Measurements from ENCODE around the gene GGCX. TPM values are rescaled to one million over a fixed set of nuclear protein-coding genes. Genes with fewer than 3 reads are reported as not detected.

Gene GGCX
- total and polyA plus RNA-seq, 9 of the 15 experiments (the other 6 are each of a cell fraction or from before 2014, with no cell fraction given): 14.4 to 47.1 (median 28.1) TPM

DNA sequence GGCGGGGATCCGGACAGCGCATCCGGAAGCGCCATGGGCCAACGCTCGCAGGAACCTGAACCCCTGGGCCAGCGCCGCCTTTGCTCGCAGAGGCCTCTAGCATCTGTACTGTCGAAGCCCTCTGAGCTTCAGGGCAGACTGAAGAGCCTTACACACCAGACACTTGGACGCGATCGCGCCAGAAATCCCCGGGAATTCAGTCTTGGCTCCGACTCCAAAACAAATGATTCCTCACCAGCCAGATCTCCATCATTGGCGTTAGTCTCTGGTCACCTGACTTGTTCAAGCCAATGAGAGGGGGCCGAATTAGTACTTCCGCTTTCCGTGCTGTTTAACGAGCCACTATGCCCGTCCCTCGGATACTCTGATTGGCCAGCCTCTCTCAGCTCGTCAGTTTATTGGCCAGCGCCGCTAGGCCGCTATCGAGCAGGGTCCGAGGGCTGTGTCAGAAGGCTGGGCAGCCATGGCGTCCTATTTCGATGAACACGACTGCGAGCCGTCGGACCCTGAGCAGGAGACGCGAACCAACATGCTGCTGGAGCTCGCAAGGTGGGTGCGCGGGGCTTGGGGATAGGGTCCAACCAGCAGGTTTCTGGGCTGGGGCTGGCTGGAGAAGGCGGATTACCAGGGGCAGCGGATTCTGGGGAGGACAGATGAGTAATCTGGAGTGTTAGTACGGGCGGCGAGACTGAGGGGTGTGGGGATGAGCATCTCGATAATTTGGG is 34.2 kb upstream of the GGCX start, which contains the start of gene RNF181 (continued):
- no peak for TF ChIP-seq MGA (IDR thresholded peaks at IDR 0.05)
- no peak for TF ChIP-seq ZFP36 (IDR thresholded peaks at IDR 0.05; ENCODE audit: low read depth, low read length, partially characterized antibody)
- peak; percentile 66; the same call in 1 of the 2 replicates for TF ChIP-seq ATF7 (IDR thresholded peaks at IDR 0.05)
- peak; percentile 41 for TF ChIP-seq BRD9 (IDR thresholded peaks at IDR 0.05; ENCODE audit: low read depth, partially characterized antibody)
- TF ChIP-seq SRSF1 (IDR thresholded peaks at IDR 0.05; ENCODE audit: low read depth, low read length): no peak
- no peak for TF ChIP-seq NFE2L1 (tag; IDR thresholded peaks at IDR 0.05; ENCODE audit: borderline replicate concordance, low read depth)
- no peak for TF ChIP-seq CBFA2T3 (IDR thresholded peaks at IDR 0.05)
- TF ChIP-seq KDM2B (CRISPR knock-in tag; IDR thresholded peaks at IDR 0.05): no peak
- peak; percentile 83; the same call in 1 of the 2 replicates for TF ChIP-seq MTA3 (IDR thresholded peaks at IDR 0.05; ENCODE audit: borderline replicate concordance)
- TF ChIP-seq BCL6 (CRISPR knock-in tag; IDR thresholded peaks at IDR 0.05): no peak
- no peak for TF ChIP-seq ZNF75A (CRISPR knock-in tag; IDR thresholded peaks at IDR 0.05)
- peak; percentile 47 to 92 (median 85) for TF ChIP-seq YY1 (IDR thresholded peaks at IDR 0.05; ENCODE audit: borderline replicate concordance in 1 of 3, control insufficient read depth in 1 of 3, extremely low read depth in 1 of 3, insufficient read depth in 3 of 3, insufficient read length in 1 of 3, insufficient replicate concordance in 2 of 3, low read depth in 1 of 3, low read length in 2 of 3)
- TF ChIP-seq, protein P1, sequence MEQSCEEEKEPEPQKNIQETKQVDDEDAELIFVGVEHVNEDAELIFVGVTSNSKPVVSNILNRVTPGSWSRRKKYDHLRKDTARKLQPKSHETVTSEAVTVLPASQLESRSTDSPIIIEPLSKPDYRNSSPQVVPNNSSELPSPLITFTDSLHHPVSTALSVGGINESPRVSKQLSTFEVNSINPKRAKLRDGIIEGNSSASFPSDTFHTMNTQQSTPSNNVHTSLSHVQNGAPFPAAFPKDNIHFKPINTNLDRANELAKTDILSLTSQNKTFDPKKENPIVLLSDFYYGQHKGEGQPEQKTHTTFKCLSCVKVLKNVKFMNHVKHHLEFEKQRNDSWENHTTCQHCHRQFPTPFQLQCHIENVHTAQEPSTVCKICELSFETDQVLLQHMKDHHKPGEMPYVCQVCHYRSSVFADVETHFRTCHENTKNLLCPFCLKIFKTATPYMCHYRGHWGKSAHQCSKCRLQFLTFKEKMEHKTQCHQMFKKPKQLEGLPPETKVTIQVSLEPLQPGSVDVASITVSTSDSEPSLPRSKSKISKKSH (CRISPR knock-in tag; IDR thresholded peaks at IDR 0.05): no peak
- no peak for TF ChIP-seq RBM34 (IDR thresholded peaks at IDR 0.05; ENCODE audit: borderline replicate concordance, insufficient read depth, low read length)
- TF ChIP-seq PHB (CRISPR knock-in tag; IDR thresholded peaks at IDR 0.05): 0 out of 2 replicates have a peak, but pooled peaks have one; percentile 53

Measured in K562 (cell line).